Renal cortical epithelial cell (primary cell): ENCODE results near the gene ELP4. TPM values are rescaled to one million over a fixed set of nuclear protein-coding genes. Genes with fewer than 3 reads are reported as not detected.

Experiments used
- DNase-seq: peaks from one replicate; pipeline ENCODE4 v3.0.0-alpha.2; 2011; ENCODE audit warnings: low read depth
- total RNA-seq: library from RNA; depleted of rRNA; stranded (reverse); fragments of >200 nt; gene quantifications from 2 replicates; pipeline ENCODE4 v1.2.3, GENCODE V29; 2014

ELP4 gene
- total RNA-seq, 1 donor from 2014 or later = 29.7 TPM

DNA sequence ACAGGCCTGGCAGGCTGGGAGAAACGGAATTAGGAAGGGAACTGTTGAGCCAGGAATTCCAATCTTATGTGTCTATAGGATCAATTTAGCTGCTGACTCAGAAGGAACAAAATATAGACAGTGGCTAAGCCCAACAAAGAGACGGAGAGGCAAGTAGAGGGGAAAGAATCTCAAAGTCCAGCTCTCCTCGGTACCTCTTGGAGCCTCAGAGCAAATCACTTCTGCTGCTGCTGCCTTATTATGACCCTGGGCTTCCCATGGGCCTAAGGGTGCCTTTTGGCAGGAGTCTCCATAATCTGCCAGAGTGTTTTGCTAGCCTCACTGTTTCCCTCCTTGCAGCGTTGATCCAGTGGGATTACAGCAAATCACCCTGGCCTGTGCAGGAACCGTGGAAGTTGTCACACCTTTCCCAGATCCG lies 269.8 kb downstream of the ELP4 start:
- DNase-seq = no peak

- DNase-seq = no peak
Observed at GRCh38 chr11:31780078-31780477, 270.5 kb downstream of the ELP4 start.

GRCh38 chr11:31780480-31780971 lies 271.0 kb downstream of the ELP4 start:
- no peak for DNase-seq

- no peak for DNase-seq
Observed at GRCh38 chr11:31782257-31782656, 272.7 kb downstream of the ELP4 start.

DNA sequence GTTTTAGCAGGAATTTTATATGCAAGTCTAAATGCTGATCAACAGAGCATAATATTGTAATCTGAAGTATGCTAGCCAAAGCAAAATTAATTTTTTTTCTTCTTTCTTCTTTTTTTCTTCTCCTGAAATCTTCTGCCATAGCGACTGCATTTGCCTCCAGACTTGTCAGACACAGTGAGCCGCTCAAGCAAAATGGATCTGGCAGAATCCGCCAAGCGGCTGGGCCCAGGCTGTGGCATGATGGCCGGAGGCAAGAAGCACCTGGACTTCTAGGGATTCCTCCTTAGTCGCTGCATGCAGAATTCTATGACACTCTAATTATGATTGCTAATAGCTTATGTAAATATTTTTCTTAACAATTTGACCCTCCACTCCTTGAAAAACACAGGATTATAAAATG lies 273.7 kb downstream of the ELP4 start:
- DNase-seq = no peak

DNA sequence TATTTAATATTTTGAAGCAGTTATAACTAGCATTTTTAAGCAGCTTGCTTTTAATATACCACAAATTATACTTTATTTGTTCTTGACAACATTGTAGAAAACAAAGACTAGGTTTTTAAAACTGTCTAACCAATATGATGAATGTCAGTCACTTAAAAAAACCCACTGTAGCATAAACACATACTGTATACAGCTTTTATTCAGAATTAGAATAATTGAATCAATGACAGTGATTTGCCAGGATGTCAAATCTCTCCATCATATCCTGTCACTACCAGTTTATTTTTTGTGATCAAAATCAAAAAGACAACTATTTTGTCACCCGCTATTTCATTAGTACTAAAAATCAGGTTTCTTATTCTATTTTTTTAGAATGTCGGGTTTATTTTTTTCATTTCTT lies 275.0 kb downstream of the ELP4 start:
- DNase-seq = no peak

- no peak for DNase-seq
Observed at GRCh38 chr11:31786996-31787685, 277.6 kb downstream of the ELP4 start.

DNA sequence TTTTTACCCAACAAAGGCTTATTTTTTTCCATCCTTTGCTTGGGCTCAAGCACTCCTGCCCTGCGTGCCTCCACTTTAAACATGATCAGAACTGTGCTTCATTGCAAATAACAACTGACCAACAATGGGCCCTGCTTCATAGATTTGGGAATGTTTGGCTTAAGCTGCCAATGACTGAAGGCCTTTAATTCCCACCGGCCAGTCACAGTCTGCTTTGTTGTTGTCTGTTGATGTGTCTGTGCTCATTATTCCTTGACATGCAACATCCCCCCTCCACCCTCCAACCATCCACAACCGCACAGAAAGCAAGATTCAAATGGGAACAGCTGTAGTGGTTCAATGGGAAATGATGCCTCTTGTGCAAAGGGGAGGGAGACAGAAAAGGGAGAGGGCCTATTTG lies 278.5 kb downstream of the ELP4 start:
- DNase-seq = no peak

DNA sequence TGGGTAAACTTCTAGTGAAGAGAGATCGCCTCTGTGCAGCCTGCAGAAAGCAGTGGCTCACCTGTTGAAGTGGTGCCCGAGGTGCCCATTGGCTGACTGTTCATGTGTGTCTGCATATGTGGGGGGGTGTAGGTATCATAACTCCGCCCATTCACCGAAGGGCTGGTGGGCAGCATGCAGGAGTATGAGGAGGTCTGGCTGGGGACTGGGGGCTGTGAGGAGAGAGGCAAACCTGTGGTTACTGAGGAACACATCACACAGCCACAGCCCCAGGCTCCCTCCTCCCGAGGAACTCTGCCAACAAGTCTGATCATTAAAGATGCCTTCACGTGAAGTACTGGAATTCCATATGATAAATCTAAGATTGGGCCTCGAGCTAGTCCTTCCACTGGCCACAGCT lies 281.1 kb downstream of the ELP4 start:
- DNase-seq = no peak

DNA sequence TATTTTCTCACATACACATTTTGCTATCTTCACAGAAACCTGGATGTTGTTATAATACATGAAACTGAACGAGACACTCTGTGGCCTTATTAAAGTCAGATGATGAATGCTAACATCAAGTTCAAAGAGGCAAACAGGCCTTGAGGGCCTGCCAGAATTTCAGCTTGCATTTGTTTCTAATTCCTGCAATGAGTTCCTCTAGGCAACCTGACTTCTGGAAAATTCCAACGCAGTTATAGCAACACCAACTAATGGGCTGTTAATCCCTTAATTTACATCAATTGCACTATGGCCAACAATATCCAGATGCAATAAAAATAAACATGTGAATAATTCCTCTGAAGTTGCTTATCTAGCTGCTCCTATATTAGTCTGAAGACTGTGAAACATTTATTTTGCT lies 282.5 kb downstream of the ELP4 start:
- DNase-seq = no peak

- DNase-seq = no peak
Observed at GRCh38 chr11:31792456-31792855, 282.9 kb downstream of the ELP4 start.

GRCh38 chr11:31793264-31793663 lies 283.7 kb downstream of the ELP4 start:
- no peak for DNase-seq

DNA sequence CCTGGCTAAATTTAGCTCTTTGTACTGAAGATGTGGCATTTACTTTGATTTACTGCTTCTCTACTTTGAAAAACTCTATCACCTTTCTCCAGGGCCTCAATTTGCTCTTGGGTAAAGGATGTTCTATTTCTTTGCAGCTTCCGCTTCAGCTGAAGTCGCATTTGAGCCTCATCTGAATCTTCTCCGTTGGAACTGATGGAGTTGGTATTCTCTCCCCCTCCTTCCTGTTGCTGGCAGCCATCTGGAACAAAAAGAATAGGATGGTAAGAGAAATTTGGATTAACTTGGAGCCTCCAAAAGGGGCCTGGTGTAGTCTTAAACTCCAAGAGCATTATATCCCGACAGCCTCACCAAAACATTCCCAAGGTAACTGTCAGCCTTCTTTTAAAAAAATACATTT lies 285.0 kb downstream of the ELP4 start:
- no peak for DNase-seq

- DNase-seq = no peak
Observed at GRCh38 chr11:31795706-31796498, 286.3 kb downstream of the ELP4 start.

- no peak for DNase-seq
Observed at GRCh38 chr11:31796499-31797189, 287.1 kb downstream of the ELP4 start.

DNA sequence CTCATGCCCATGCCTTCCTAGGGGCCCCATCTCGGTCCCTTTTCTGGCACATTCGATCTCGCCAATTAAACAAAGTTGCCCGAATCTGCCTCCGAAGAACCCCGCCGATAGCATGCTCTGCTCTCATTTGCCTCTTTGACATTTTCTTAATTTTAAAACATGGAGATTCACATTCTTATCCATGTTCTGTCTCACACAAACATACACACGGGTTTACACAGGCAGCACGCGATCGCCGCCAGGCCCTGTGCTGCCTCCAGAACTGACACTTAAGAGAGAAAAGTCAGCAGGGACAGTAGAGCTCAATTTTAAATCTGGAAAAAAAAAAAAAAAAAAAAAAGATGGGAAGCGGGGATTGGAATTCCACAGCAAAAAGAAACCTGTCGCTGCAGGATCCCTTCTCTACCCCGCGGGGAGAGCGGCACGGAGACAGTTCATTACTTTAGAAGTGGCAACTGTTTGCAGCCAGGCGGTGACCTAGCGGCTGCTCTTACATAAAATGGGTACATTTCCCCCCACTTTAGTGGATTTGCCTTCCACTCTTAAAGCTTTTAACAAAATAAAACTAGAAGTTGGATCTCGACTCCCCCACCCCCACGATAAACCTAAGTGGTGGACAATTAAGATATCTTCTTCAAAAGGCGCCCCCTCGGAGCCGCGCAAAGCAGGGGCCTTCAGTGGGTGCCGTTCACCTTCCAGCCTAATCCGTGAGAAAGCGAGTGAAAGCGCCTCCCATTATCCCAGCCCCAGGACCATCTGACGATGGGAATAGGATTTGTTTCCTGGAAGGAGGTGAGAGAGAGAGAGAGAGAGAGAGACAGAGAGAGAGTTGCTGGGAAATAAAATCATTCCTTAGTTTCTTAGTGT lies 287.9 kb downstream of the ELP4 start:
- no peak for DNase-seq

- DNase-seq = no peak
Observed at GRCh38 chr11:31798057-31798553, 288.5 kb downstream of the ELP4 start.

DNA sequence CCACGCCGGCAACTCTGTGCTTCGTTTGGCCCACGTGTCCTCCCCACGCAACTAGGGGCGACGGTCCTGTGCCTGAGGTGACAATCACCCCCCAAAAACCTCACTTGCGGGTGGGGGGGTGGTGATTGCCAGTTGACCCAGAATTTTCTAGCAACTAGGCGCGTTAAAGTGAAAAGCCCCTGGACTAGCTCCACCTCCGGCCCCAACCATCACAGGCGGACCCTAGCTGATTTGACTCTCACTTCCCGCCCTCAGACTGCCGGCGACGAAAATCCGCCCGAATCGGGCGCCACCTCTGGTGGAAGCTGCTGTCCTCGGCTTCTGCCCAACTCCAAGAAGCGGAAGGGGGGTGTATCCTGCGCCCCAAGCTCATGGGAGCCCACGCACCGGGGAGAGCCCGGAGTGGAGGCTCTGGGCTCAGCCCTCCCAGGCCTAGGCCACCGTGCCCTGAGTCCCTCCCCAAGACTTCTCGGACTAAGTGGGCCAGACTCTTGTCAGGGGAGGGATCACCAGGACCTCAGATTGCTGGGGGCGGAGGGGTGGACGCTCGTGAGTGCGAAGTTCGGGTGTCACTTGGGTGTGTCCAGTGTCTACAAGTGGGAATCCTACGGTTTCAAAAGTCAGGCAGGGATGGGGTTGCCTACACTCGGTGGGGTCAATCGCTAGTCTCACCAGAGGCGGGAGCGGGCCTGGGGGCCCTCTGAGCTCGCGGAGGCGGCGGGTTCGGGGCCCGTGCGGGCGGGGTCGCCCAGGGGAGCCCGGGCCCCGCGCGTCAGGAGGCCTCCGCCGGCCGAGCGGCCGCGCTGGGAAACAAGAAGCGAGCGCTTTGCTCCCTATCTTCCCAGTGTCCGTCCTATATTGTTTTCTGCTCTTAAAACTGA lies 289.2 kb downstream of the ELP4 start:
- no peak for DNase-seq

DNA sequence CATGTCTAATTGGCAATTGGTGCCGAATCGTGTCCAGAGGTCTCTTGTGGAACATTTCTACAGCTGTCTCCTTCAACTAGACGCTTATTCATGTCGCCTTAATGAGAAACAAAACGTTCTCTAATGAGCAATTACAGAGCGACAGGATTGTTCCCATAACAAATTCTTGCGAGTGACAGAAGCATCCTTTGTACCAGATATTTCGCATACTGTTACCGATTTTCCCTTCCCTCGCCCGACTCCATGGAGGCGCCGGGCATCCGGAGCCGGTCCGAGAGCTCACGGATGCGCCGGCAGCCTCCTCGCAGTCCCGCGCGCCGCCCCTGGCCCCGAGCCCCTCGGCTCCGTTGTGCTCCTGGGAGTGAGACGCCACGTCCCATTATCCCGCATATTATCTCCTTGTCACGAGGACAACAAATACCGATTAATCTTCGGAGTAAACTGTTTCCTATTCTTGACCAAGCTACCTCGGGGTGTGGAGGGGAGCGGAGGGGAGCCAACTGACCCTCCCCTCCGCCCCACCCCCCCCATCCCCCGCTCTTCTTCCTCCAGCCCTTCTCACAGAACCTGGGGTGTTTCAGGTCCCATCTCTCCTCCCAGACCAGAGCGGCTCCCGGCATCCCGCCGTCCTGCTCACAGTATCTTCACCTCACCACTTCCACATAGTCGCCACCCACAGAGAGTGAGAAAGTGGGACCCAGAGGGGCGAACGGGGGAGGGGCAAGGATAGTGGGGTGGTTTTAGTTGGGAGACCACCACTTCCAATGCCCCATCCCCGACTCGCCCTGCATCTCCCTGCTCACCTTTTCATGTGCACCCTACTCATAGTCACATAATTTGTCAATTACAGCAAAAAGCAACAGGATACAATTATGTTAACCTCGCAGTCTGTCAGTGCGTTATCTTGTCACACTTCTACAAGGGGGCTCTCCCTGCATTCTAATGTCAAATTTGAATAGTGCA lies 290.1 kb downstream of the ELP4 start:
- DNase-seq = no peak
